Lower leg skin (tissue), 3 donors: ENCODE results near the gene SLC13A3.

Experiments used
- CTCF ChIP-seq, 3 donors: fragments of 450-650 bp; IDR thresholded peaks; one replicate each; pipeline ENCODE4 v1.5.1; 2016; ENCODE audit warnings: antibody characterized with exemption in 3 of 3, mild to moderate bottlenecking in 3 of 3, moderate library complexity in 2 of 3
- POLR2A ChIP-seq, 2 donors: fragments of 450-650 bp; IDR thresholded peaks; one replicate each; pipeline ENCODE4 v1.6.1; 2016 to 2017; ENCODE audit warnings: antibody characterized with exemption in 2 of 2, mild to moderate bottlenecking in 1 of 2, moderate library complexity in 1 of 2

DNA sequence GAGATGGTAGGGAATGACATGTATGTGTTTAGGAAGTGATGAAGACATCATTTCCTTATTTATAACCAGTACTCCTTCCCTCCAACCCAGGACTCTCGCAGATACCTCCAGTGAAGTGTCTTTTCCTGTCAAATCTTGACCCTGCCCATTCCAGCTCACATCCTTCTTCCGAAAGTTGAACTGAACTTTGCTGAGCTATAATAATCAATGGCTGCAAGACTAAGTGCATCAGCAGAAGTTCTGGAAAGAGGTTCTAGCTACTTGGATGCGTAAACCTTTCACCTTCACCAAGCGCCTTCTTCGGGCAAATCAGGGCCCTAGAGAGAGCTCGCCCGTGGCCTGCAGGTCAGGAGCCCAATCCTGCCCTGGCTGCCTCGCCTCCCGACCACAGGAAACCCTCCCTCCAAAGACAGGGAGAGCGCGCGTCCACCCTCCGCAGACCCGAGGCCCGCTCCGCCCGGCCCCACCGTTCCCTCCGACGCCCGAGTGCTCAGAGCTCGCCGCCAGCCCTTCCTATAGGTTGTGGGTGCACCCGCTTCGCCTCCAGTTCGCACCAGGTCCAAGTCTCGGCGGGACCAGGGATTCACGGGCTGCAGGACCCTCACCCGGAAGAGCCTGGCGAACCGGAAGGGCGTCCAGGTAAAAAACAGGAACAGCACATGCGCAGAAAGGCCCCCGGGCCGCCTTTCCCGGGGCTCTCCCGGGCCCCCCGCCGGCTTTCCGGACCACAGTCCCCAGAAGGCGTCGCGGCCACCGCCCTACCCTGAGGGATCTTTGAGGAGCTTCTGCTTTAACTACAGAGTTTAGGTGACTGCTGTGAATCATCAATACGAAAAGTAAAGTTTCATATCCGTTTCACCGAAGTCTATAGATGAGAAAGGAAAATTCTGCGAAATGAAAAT, 138.1 kb downstream of the SLC13A3 start, which contains the start of gene ZNF334:
- TF ChIP-seq POLR2A (IDR thresholded peaks at IDR 0.05) (no peak), CTCF (IDR thresholded peaks at IDR 0.05) (no peak)
